ENCODE results near the gene OR9A2. TPM values are rescaled to one million over a fixed set of nuclear protein-coding genes. Genes with fewer than 3 reads are reported as not detected.

The OR9A2 gene
- total and polyA plus RNA-seq, 10 of the 15 experiments (the other 5 are each of a cell fraction or from before 2014, with no cell fraction given): not detected

DNA sequence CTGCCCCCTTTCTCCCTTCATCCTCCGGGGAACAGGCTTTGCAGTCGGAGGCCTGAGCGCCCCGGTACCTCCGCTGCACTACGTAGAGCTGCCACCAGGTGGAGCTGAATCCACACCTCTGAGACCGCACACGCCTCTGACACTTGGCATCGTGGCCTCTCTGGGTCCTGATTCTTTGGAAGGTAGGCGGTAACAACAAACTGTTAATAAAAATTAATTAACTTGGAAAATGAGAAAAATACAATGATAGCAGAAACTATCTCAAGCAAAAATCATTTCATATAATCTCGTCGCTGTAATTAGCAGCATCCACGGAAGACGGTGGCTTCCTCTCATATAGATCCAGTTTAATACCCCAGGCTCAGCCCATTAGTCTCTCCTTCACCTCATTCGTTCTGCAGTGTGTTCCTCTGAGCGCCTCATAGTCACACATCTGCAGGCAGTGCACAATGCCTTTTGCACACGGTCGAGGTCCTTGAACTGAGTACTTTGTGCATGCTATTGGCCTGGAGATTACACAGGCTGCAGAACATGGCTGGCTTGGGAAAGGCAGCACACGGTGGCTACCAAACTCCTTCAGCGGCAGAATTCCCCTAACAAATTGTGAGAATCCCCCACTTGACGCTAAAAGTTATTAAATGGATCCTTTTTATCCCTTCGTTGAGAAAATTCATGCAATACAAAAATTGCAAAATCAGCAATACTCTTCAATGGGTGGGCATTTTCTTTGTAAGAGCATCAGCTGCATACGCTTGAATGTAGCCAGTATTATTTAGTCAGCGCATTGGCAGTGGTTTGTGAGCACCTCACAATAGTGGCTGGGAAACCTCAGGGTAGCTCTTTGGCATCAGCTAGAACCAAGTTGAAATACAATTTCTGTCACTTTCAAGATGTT, 18.7 kb downstream of the OR9A2 start:
- ATAC-seq (peak; percentile 95), DNase-seq (ENCODE audit: low read depth, low spot score) (peak; percentile 9), FAIRE-seq (peak; percentile 84)
- WGBS (ENCODE audit: insufficient coverage, insufficient replicate concordance, low lambda C conversion rate, missing lambda C conversion rate): 30% methylated on average over 24 of the region's 24 CpGs
- Histone ChIP-seq H3K4me1 (ENCODE audit: control insufficient read depth, insufficient read depth, low read length) (no peaks in the 10 kb centered on the region), H3K4me3 (no peak overlapping the region), H3K9ac (ENCODE audit: control insufficient read depth, insufficient read depth, low read length) (no peak overlapping the region), H3K27me3 (replicated peaks in 1 of 2; ENCODE audit: control insufficient read depth in 2 of 2, insufficient read depth in 2 of 2, low read length in 1 of 2) (no peaks in the 10 kb centered on the region; a peak in 1 of 4 replicates), H2AFZ (ENCODE audit: control insufficient read depth, low read depth, low read length) (no peak overlapping the region), H4K20me1 (ENCODE audit: control insufficient read depth, insufficient read depth) (no peaks in the 10 kb centered on the region), H3K79me2 (ENCODE audit: control insufficient read depth, insufficient read depth, low read length) (no peaks in the 10 kb centered on the region), H3K9me3 (replicated peaks; ENCODE audit: control insufficient read depth, insufficient read depth, low read length) (no peaks in the 10 kb centered on the region), H3K27ac (ENCODE audit: control insufficient read depth, insufficient read depth) (no peak overlapping the region), H3K36me3 (ENCODE audit: control insufficient read depth in 2 of 2, insufficient read depth in 2 of 2, low read length in 1 of 2) (no peaks in the 10 kb centered on the region), H3K4me2 (ENCODE audit: control insufficient read depth, insufficient read depth) (no peak overlapping the region)
- in situ Hi-C loops (cut with MboI): loop anchor here (5.0 kb wide), 1 partner anchor 209 kb away; no protein-coding TSS in a partner anchor
- ChIA-PET RAD21 (ENCODE audit: unreplicated experiment) (interaction anchor here (0.6 to 5.5 kb wide), 5 partner anchors 36 to 281 kb away, joined by 3 to 83 read pairs (median 4); no protein-coding TSS in a partner anchor), CTCF (interaction anchor here (0.8 to 19.2 kb wide), 12 partner anchors 9 to 408 kb away, joined by 3 to 434 read pairs (median 3); partner anchors contain the start of genes EPHB6 and TAS2R40), POLR2A (no interaction called here), SMC1A (ENCODE audit: uncharacterized antibody, unreplicated experiment) (interaction anchor here (0.6 to 11.6 kb wide), 9 partner anchors 8 to 228 kb away, joined by 3 to 191 read pairs (median 4); no protein-coding TSS in a partner anchor)
- no TSS peak for BruUV-seq (replicated peaks)
- intact Hi-C loops (cut with micrococcal nuclease; ENCODE audit: unreplicated experiment): loop anchor here (1.0 to 10.0 kb wide), 3 partner anchors 207 to 407 kb away; no protein-coding TSS in a partner anchor
- TF ChIP-seq STAT1 (conservative IDR thresholded peaks at IDR 0.05) (no peak), RB1 (IDR thresholded peaks at IDR 0.05; ENCODE audit: borderline replicate concordance) (no peak), SMC3 (IDR thresholded peaks at IDR 0.05; ENCODE audit: borderline replicate concordance, low read length) (peak; percentile 99), CREB1 (IDR thresholded peaks at IDR 0.05; ENCODE audit: low read depth) (peak; percentile 43), EP300 (IDR thresholded peaks at IDR 0.05; ENCODE audit: borderline replicate concordance in 1 of 2, control insufficient read depth in 1 of 2, low read depth in 2 of 2, low read length in 2 of 2) (no peak), HCFC1 (IDR thresholded peaks at IDR 0.05; ENCODE audit: low read length) (no peak), SMAD1 (IDR thresholded peaks at IDR 0.05; ENCODE audit: low read depth, partially characterized antibody) (no peak), SIX5 (IDR thresholded peaks at IDR 0.05; ENCODE audit: low read depth, low read length, severe bottlenecking) (no peak)
- TF ChIP-seq, protein P1, sequence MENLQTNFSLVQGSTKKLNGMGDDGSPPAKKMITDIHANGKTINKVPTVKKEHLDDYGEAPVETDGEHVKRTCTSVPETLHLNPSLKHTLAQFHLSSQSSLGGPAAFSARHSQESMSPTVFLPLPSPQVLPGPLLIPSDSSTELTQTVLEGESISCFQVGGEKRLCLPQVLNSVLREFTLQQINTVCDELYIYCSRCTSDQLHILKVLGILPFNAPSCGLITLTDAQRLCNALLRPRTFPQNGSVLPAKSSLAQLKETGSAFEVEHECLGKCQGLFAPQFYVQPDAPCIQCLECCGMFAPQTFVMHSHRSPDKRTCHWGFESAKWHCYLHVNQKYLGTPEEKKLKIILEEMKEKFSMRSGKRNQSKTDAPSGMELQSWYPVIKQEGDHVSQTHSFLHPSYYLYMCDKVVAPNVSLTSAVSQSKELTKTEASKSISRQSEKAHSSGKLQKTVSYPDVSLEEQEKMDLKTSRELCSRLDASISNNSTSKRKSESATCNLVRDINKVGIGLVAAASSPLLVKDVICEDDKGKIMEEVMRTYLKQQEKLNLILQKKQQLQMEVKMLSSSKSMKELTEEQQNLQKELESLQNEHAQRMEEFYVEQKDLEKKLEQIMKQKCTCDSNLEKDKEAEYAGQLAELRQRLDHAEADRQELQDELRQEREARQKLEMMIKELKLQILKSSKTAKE (IDR thresholded peaks at IDR 0.05; ENCODE audit: low read depth, poor library complexity, severe bottlenecking): no peak
- TF ChIP-seq, protein P2, sequence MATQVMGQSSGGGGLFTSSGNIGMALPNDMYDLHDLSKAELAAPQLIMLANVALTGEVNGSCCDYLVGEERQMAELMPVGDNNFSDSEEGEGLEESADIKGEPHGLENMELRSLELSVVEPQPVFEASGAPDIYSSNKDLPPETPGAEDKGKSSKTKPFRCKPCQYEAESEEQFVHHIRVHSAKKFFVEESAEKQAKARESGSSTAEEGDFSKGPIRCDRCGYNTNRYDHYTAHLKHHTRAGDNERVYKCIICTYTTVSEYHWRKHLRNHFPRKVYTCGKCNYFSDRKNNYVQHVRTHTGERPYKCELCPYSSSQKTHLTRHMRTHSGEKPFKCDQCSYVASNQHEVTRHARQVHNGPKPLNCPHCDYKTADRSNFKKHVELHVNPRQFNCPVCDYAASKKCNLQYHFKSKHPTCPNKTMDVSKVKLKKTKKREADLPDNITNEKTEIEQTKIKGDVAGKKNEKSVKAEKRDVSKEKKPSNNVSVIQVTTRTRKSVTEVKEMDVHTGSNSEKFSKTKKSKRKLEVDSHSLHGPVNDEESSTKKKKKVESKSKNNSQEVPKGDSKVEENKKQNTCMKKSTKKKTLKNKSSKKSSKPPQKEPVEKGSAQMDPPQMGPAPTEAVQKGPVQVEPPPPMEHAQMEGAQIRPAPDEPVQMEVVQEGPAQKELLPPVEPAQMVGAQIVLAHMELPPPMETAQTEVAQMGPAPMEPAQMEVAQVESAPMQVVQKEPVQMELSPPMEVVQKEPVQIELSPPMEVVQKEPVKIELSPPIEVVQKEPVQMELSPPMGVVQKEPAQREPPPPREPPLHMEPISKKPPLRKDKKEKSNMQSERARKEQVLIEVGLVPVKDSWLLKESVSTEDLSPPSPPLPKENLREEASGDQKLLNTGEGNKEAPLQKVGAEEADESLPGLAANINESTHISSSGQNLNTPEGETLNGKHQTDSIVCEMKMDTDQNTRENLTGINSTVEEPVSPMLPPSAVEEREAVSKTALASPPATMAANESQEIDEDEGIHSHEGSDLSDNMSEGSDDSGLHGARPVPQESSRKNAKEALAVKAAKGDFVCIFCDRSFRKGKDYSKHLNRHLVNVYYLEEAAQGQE (IDR thresholded peaks at IDR 0.05; ENCODE audit: low read depth, low read length): 0 out of 2 replicates have a peak, but pooled peaks have one; percentile 10
- TF ChIP-seq, protein P3, sequence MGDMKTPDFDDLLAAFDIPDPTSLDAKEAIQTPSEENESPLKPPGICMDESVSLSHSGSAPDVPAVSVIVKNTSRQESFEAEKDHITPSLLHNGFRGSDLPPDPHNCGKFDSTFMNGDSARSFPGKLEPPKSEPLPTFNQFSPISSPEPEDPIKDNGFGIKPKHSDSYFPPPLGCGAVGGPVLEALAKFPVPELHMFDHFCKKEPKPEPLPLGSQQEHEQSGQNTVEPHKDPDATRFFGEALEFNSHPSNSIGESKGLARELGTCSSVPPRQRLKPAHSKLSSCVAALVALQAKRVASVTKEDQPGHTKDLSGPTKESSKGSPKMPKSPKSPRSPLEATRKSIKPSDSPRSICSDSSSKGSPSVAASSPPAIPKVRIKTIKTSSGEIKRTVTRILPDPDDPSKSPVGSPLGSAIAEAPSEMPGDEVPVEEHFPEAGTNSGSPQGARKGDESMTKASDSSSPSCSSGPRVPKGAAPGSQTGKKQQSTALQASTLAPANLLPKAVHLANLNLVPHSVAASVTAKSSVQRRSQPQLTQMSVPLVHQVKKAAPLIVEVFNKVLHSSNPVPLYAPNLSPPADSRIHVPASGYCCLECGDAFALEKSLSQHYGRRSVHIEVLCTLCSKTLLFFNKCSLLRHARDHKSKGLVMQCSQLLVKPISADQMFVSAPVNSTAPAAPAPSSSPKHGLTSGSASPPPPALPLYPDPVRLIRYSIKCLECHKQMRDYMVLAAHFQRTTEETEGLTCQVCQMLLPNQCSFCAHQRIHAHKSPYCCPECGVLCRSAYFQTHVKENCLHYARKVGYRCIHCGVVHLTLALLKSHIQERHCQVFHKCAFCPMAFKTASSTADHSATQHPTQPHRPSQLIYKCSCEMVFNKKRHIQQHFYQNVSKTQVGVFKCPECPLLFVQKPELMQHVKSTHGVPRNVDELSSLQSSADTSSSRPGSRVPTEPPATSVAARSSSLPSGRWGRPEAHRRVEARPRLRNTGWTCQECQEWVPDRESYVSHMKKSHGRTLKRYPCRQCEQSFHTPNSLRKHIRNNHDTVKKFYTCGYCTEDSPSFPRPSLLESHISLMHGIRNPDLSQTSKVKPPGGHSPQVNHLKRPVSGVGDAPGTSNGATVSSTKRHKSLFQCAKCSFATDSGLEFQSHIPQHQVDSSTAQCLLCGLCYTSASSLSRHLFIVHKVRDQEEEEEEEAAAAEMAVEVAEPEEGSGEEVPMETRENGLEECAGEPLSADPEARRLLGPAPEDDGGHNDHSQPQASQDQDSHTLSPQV (IDR thresholded peaks at IDR 0.05): peak; percentile 55; the same call in 1 of the 2 replicates
